GM21526 (cell line): ENCODE data around the gene FKBP4.

Experiments used
- ATAC-seq: cut with Tn5 transposase; IDR thresholded peaks from one replicate; pipeline ENCODE4 v1.9.1; 2021; ENCODE audit warnings: moderate library complexity; ENCODE audit not compliant: unreplicated experiment, low FRiP score

The FKBP4 gene

GRCh38 chr12:2811801-2812200 is 17.0 kb downstream of the FKBP4 start:
- no peak for ATAC-seq

DNA sequence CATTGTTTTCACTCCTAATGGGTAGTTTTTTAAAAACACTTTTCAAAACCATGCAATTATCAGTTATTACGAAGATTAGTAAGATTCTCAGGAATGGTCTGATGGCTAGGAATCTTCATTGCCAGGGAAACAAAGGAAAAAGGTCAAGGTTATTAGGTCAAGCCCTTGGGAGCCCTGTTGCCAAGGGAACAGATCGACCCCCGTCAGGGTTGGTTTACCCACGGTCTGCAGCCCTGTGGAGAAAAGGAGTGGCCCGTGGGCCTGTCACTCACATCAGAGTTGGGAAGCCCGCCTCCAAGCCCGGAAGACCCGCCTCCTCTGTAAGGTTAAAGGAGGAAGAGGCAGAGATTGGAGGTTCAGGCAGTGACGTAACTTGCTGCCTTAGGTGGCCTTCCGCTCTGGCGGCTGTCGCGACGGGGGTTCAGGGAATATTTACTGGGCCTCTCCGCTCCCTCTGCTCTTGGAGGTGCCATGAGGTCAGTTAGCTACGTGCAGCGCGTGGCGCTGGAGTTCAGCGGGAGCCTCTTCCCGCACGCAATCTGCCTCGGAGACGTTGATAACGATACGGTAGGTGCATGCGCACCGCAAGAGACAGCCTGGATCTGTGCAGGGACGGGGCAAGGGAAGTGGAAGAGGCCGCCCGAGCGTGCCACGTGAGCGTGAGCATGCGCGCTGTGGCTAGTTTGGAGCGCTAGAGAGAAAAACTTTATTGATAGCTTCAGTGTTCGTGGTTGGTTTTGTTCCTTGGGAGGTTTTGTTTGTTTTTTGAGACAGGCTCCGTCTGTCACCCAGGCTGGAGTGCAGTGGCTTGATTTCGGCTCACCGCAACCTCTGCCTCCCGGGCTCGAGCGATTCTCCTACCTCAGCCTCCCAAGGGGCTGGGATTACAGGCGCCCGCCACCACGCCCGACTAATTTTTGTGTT is 17.8 kb downstream of the FKBP4 start, which contains the start of gene ITFG2:
Gene ITFG2 (plus strand): TSS at position 379 of the 924 bp plus-strand sequence. CDS start 93 bp downstream, at position 472.
- ATAC-seq: peak; percentile 92

- peak; percentile 38 for ATAC-seq
Measured at GRCh38 chr12:2813214-2814185, 18.7 kb downstream of the FKBP4 start.

GRCh38 chr12:2819810-2820209 is 25.0 kb downstream of the FKBP4 start:
- ATAC-seq: no peak

GRCh38 chr12:2820432-2820831 is 25.7 kb downstream of the FKBP4 start:
- no peak for ATAC-seq

DNA sequence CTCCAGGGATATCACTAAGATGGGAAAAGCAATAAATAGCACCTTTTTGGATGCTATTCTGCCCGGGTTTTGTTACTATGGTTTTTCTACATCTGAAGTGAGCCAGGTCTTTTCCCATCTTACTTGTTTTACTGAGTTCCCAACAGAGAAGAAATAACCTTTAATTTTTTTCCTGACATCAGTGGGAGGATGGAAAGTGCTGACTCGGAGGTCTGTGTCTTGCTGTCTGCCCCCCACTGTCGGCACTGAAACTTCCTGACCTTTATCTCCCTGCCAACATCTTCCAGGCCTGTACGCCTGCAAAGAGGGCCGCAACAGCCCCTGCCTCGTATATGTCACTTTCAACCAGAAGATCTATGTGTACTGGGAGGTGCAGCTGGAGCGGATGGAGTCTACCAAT is 28.7 kb downstream of the FKBP4 start:
- ATAC-seq: no peak

DNA sequence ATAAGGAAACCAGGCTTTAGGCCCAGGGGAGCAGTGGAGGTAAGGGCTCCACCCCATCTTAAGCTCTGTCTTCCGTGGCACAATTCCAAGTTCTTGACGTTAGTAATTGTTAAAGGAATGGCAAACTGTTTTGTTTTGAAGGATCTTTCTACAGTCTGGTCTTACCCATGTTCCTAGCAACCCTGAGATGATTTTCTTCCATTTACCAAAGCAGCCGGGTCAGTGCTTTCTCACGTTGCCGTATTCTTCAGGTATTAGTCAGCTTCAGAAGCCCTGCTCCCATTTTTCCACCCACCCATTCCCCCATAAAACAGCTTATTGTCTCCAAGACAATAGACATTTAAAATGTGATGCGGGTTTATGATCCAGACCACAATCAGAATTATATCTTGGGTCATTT is 29.8 kb downstream of the FKBP4 start:
- no peak for ATAC-seq

- ATAC-seq: no peak
Measured at GRCh38 chr12:2825132-2825531, 30.4 kb downstream of the FKBP4 start.

- no peak for ATAC-seq
Measured at GRCh38 chr12:2826036-2826435, 31.3 kb downstream of the FKBP4 start.

- no peak for ATAC-seq
Measured at GRCh38 chr12:2826721-2827515, 32.1 kb downstream of the FKBP4 start.

DNA sequence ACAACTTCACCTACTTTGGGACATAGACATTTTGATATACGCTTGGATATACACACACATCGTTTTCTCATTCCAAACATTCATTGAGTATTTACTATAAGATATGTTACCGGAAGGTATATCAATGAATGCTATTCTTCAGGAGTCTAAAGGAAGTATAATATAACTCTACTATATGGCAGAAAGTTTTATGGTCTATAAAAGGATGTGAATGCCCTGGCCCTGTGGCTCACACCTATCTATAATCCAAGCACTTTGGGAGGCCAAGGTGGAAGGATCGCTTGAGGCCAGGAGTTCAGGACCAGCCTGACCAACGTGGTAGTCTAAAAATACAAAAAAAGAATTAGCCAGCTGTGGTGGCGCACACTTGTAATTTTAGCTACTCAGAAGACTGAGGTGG is 34.5 kb downstream of the FKBP4 start:
- ATAC-seq: no peak

DNA sequence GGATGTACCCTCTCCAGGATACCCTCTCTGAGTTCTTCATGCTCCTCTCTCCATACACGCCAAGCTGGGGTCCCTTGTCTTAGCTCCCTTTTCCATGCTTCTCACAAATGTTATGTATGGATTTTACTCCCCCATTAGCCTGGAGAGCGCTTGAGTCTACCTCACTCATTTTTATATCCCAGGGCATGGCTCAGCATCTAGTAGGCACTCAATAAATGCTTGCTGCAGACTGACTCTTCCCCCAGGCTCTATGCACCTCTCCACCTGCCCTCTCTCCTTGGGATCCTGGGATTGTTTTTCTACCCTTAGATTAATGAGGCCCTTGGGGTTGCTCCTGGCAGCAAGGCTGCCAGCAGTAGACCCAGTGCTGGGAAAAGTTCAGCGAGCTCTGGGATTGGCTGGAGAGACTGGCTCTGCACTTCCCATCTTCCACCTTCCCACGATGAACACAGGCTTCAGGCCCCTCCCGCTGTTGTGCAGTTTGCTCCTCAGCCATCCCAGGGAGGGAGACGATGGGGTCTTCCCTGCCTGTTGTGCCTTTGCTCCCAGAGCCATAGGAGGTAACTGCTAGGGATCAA is 37.9 kb downstream of the FKBP4 start:
- no peak for ATAC-seq

DNA sequence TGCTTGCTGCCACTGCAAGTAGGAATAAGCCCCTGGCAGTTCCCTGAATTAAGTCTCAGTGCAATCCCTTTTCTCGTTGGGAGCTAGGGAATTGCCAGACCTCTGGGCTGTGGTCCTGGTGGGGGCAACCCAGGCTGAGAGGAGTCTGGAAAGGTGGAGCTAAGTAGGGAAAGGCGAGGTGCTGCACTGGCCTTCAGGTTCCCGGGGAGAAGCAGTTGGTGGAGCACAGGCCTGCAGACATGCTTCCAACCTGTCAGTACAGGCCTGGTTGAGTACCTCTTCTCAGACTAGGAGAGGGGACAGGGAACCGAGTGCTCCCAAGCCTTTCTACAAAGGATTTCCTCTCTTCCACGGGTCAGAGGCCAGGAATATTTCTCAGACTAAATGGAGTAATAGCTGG is 38.6 kb downstream of the FKBP4 start:
- no peak for ATAC-seq

DNA sequence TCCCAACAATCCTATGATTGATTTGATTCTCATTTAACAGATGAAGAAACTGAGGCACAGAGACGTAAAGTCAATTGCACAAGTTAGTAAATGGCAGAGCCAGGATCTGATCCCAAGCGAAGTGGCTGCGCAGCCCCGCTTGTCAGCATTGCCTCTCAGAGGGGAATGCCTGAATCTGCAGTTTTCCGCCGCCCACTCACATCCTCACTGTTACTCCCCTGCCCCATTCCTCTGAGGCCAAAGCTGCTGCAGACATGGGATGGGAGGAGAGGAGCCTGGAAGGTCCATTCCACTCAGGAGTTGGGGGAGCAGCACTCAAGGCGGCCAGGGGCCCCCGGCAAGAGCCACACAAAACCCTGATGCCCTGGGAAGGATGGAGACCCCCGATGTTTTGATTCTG is 39.0 kb downstream of the FKBP4 start:
- no peak for ATAC-seq

- ATAC-seq: no peak
Measured at GRCh38 chr12:2834581-2835491, 40.1 kb downstream of the FKBP4 start, which contains the start of gene NRIP2. NRIP2 (minus strand) TSS chr12:2835035; CDS start chr12:2834983, 52 bp downstream.

DNA sequence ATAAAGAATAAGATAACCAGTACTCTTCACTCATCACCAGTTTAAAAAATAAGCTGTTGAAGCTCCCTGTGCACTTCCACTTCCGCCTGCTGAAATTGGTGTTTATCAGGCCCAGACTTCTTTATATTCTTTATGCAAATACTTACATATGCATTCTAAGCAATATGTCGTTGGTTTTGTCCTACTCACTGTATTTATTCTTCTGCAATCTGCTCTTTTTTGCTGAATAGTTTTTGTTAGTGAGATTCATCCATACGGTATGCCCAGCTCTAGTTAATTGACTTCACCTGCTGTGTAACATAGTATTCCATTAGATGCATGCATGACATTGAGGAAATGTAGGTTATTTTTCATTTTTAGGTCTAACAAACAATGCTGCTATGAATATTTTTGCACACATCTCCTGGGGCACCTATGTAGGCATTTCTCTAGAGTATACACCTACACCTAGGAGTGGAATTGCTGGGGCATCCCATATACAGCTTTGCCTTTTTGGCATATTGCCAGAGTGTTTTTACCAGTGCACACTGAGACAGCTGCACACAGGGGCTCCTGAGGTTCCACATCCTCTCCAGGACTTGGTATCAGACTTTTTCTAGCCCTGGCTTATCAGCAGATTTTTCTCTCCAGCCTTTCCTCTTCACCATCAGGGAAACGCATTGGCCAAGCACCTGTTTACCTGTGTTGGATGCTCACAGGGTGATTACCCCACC is 41.1 kb downstream of the FKBP4 start:
- ATAC-seq: no peak

GRCh38 chr12:2836574-2836973 is 41.8 kb downstream of the FKBP4 start:
- no peak for ATAC-seq

GRCh38 chr12:2841056-2841650 is 46.4 kb downstream of the FKBP4 start:
- ATAC-seq: no peak
